Pons (tissue), 1 donor: Measurements from ENCODE around the gene OCIAD2.
"Not testable (repeated sequence)": the region's sequence is repeated elsewhere in the genome, so short reads cannot be mapped to it uniquely, and the experiment has no call there.

Source experiments
- DNase-seq: peaks from one replicate; pipeline ENCODE4 v3.0.0-alpha.2; 2016; ENCODE audit warnings: low spot score

The OCIAD2 gene, protein sequence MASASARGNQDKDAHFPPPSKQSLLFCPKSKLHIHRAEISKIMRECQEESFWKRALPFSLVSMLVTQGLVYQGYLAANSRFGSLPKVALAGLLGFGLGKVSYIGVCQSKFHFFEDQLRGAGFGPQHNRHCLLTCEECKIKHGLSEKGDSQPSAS

DNA sequence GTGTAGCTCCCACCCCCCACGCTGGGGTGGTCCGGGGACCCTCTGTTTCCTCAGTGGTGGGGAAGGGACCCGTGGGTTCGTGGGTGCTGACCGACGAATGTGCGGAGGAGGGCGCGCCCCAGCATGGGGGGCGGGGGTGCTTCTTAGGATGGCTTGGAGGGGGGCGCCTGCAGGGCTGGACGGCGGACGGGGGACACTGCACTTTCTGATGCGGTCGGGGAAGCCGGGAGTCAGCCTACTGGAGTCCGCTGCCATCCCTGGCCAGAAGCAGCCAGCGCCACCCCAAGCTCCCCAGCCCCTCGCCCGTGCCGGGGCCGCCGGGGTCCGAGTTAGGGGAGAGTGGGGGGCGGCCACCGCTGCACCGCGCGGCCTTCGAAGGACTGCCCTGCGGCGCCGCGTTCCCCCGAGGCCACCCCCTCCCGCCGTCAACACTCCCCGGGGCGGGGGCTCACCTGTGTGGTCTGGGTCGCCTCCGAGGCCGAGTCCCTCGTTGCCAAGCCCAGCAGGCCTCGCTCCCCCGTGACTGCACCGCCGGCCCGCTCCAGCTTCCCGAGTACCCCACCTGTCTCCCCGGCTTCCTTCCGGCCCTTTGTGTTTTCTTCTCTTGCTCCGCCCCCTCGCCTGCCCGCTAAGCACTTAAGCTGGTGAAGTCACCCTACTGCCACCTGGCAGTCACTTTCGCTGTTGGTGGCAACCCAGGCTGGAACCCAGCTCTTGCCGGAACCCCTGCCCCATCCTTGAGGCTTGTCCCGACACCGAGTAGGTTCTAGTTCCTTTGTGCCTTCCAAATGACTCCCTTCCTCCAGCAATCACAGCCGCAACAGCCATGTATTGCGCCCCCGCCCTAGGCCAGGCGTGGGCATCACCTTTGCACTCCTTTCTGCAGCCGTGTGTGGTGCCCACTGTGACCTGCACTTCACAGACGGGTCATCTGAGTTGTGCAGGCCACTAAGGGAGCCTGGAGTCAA, at the start of gene OCIAD2:
Gene OCIAD2, minus strand, starts transcription at position 569 of the 968 bp plus-strand sequence. CDS start 2,225 bp downstream, outside the sequence.
- DNase-seq = no peak

DNA sequence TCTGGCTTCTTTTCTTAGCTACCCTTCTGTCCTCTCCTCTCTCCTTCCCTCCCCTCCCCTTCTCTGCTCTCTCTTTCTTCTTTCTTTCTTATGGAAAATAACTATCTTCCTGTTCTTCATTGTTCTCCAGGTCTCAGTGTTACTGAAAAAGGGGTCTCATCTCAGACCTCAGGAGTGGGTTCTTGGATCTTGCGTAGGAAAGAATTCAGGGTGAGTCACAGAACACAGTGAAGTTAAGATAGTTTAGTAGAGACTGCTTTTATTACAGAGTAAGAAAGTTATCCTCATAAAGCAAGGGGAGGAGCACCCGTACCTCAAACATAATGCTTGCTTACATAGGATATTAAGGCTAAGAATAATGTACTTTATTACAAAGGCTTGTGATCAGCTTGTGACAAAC, 47.7 kb upstream of the OCIAD2 start:
- DNase-seq = no peak

DNA sequence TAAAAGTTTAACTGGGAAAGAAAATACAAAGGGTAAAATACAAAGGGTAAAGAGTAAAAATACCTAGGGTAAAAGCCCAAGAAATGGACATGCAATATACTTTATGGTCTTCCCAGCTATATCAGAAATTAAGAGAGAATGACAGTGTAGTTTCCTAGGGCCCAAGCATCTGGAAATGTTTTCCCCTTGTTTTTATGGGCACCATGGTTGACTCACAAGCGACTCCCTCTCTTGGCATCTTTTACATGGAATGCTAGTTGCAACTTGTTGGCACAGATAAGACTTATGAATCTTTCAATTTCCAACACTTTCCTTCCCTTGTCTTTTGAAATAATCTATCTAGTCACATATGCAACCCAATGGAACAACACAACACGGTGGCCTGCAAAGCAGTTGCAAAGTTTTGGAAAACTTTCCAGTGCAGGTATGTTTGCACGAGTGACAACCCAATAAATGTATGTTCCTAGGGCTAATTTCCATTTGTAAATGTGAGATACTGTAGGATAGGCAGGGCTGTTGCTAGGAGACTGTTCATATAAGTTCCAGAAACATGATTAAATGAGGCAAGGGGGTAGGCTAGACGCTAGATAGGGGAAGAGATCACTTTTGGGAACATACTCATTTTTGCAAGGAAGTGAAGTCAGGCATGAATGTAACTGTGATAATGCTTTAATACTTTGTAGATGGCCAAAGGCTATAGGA, 43.1 kb upstream of the OCIAD2 start:
- no peak for DNase-seq

DNA sequence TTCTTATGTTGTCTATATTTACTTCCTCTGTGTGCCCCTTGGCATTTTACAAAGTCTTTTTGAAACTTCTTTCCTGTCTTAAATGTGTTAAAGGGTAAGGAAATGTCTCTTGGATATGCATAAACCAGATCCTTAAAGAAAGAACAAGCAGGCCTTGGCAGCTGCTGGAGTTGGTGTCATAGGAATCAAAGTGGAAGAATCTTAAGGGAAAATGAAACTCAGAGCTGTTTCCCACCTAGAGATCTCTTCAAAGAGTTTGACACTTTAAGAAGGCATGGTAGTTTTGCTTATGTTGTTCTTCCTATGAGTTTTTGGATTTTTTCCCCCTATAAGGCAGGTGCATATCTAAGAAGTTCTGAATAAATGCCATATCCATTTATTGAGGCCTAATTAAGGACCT, 42.5 kb upstream of the OCIAD2 start:
- DNase-seq = no peak

DNA sequence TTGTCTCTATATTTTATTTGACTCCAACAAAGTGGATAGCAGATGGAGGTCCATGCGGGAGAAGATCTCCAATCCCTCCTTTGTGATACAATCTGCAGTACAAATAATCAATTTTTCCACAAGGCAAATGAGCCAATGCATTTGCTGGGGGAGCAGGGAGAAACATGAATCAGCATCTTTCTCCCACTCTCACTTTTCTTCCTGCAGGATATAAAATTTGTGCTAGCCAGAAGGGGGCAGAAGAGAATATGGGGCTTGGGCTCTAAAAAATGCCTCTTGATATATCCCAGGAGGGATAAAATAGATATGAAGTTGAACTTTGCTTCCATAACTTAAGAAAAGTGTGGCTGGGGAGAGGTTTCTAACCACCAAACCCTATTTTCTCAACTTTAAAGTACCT, 41.2 kb upstream of the OCIAD2 start:
- no peak for DNase-seq

DNA sequence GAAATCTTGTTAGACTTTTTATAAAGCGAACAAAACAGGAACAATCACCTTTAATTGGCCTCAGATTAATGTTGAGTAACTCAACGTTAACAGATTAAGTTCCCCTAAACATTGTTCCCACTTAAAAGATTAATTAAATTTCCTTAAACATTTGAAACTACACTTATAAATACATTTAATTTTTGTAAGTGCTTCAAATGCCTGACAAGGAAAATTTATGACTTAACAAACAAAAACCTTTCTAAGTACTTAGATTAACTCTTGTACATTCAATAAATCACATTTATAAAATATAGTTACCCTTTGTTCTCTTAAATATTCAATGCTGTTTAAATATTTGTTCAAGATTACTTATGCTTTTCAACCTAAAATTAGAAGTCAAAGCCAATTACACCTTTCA, 39.4 kb upstream of the OCIAD2 start:
- no peak for DNase-seq

DNA sequence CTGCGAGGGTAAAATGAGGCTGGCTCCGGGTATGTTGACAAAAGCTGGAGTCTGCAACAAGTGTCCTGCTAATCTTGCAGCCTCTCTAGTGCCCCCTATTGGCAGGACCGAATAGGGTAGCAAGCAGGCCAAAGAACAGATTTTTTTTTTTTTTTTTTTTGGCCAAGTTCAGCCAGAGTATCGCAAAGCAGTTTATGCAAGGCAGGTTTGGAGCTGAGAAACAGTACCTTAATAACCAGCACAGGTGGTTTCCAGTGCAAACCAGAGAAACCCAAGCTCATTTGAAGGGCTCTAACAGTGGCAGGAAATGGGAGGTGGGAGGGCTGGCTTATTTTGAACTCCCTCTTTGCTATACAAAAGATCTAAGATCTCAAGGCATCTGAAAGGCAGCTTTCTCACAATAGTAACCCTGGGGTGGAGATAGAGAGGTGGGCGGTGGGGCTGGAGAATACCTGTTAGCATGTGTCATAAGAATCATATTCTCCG, 38.2 kb upstream of the OCIAD2 start:
- DNase-seq = no peak

DNA sequence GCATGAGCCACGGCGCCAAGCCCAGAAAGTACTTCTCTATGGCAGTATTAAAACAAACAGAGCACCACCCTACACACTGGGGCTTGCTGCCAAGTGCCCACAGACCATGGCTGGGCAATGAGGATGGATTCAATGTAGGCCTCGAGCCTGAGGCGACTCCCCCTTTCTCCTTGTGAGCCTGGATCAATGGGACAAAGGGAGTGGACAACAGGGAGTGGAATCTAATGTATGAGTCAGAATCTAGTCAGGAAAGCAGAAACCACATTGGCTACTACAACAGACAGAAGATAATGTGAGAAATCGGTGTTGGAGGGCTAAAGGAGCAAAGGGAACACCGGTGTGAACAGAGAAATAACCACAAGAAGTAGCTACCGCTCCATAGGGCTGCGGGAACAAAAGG, 37.7 kb upstream of the OCIAD2 start:
- DNase-seq = no peak

DNA sequence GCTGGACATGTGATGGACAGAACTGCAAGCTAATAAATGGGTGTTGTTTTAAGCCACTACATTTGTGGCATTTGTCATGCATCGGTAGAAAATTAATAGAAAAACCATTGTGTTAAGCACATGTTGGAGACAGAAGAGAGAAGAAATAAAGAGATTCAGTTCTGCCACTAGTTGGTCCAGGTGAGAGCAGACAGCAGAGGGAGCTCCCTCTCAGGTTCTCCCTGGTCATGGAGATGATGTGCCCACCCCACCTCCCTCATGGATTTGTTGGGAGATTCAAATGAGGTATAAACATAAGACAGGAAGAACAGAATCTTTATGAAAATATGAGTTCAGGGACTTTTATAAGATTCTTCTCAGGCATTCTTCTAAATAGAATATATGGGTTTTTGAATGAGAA, 36.8 kb upstream of the OCIAD2 start:
- DNase-seq = no peak

DNA sequence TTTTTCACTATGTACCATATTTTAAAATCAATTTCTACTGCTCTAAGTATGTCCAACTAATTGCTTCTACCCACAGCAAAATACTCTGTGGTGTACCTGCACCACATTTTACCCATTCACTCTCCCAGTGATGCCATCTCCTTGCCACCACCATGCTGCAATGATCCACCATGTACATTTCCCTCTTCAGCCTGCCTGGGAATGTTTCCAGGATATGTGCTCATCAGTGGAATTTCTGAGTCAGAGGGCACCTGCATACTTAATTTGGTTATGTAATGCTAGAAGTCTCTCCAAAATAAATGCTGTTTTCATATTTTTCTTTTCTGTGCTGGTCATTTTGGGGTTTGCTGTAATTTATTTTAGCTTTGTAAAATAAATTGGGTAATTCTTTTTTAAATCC, 33.2 kb upstream of the OCIAD2 start:
- DNase-seq = no peak

DNA sequence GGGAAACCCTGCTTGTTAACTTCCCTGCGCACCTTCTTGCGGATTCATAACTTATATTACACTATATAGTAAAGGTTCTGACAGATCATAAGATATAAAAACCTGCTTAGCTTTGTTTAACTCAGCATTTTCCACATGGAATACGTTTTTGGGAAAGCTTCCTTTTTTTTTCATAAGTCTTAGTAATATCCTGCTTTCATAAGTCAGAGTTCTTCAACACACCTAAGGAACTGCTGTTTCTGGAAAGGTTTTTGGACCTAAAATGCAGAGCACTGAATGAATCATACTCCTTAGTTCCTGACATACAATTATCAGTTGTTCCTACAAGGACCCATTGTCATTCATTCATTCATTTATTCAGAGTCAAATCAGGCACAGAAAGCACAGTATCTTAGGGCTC, 32.3 kb upstream of the OCIAD2 start:
- no peak for DNase-seq

DNA sequence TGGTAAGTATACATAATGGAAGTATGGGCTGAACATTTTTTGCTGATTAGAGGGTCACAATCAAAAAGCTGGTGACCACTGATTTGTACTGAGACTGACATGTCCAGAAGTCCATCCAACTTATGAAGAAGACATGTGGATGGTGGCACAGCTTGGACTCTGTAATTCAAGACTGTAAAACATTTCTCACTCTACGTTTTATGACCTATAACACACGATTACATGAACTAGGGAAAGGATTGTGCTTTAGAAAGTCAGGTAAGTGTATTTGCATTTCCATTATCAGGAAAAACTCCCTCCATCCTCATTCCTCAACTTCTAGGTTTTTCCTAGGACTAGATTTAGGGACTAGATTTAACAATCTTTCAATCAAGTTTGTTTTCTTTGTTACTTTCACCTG, 30.5 kb upstream of the OCIAD2 start:
- no peak for DNase-seq

DNA sequence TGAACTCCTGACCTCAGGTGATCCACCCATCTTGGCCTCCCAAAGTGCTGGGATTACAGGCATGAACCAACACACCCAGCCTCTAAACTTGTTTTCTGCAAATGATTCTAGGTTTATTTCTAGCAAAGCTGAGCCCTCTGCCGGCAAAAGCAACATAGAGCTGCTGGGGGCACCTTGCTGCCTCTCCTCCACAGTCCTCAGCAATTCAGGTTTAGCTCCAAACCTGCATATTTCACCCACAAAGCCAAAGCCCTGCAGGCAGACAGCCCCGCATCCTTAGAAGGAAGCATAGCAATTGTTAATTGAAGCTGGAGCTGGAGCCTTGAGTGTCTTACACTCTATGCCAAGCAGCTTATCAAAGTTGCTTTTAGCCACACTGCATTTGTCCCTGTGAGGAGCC, 24.9 kb upstream of the OCIAD2 start:
- DNase-seq = no peak

DNA sequence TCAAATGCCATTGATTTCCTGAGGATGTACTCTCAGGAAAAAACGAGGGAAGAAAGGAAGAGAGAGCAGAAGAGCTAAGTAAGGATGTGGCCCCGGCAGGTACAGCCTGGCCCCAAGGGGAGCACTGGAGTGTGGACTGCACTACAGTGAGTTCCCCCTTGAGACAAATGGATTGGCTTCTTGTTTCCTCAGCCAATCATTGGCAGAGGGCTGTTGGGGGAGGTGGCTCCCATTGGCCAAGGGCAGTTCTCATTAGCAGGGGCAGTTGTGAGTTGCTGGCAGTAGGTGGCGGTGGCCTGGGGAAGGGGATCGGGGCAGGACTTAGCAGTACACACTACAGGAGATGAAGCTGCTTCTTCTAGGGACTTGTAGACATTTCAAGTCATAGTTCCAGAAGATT, 24.1 kb upstream of the OCIAD2 start:
- no peak for DNase-seq

DNA sequence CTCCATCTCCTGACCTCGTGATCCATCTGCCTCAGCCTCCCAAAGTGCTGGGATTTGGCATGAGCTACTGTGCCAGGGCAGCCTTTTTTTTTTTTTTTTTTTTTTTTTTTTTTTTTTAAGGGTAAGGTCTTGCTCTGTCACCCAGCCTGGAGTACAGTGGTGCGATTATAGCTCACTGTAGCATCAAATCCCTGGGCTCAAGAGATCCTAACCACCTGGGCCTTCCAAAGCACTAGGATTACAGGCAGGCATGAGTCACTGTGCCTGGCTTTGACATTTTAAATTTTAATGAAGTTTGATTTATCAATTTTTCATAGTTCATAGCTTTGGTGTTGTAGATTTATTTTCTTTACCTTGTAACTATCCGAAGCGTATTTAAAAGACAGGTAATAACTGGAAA, 17.8 kb upstream of the OCIAD2 start:
- no peak for DNase-seq

DNA sequence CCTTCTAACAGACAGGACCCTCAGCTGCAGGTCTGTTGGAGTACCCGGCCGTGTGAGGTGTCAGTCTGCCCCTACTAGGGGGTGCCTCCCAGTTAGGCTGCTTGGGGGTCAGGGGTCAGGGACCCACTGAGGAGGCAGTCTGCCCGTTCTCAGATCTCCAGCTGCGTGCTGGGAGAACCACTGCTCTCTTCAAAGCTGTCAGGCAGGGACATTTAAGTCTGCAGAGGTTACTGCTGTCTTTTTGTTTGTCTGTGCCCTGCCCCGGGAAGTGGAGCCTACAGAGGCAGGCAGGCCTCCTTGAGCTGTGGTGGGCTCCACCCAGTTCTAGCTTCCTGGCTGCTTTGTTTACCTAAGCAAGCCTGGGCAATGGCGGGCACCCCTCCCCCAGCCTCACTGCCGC, 16.5 kb upstream of the OCIAD2 start:
- not testable (repeated sequence) for DNase-seq

DNA sequence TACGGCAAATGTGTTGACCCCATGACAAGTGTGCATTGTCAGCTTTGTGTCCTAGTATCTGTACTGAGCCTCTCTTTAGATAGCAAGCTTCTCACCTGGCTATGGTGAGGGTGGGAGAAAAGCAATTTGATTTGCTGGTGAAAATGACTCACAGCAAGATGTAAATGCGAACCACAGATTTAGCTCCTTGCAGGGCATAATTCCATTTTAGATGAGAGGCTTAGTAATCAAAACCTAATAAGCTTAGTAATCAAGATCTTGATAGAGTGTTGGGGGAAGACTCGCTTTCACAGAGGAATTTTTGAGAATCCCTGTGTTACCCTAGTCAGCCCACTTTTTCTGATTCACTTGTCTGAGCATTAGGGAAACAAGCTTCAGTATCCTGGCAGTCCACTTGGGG, 7.7 kb upstream of the OCIAD2 start:
- DNase-seq = no peak

DNA sequence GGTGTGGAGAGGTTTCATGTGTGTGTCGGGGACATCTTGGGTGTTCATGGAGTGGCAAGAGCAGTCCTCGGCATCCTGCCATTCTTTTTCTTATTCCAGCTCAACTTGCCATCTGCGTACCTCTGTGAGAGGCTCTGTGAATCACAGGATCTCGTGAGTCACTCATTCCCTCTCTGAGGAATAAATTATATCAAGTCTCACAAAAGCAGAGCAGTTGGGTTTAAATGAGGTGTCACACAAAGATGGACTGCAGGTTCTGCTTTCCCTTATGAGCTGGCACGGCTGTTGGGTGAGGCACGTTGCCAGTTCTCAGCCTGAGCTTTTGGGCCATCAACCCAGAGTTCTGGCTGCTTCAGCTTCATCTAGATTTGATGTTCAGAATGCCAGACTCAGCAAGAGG, 6.8 kb upstream of the OCIAD2 start:
- peak; percentile 34 for DNase-seq

DNA sequence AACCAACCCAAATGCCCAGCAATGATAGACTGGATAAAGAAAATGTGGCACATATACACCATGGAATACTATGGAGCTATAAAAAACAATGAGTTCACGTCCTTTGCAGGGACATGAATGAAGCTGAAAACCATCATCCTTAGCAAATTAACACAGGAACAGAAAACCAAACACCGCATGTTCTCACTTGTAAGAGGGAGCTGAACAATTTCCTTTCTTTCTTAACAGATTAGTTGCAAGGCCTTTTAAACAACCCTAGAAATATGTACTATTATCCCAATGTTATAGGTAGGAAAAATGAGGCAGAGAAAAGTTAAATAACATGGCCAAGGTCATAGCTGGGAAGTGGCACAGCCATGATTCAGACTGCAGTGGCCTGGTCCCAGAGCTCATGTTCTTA, 5.8 kb upstream of the OCIAD2 start:
- DNase-seq = no peak

DNA sequence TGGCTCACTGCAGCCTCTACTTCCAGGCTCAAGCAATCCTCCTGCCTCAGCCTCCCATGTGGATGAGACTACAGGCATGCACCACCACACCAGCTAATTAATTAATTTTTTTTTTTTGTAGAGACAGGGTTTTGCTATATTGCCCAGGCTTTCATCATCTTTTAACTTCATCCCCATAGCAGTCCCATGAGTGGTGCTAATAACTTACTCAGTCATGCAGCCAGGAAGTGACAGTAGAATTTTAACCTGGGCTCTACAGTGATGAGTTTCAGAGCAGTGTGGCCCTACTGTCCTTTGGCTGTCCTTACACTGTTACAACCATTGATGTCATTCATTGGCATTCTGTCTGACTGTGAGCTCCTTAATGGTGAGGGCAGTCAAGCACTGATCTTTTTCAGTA, 3.9 kb upstream of the OCIAD2 start:
- no peak for DNase-seq

DNA sequence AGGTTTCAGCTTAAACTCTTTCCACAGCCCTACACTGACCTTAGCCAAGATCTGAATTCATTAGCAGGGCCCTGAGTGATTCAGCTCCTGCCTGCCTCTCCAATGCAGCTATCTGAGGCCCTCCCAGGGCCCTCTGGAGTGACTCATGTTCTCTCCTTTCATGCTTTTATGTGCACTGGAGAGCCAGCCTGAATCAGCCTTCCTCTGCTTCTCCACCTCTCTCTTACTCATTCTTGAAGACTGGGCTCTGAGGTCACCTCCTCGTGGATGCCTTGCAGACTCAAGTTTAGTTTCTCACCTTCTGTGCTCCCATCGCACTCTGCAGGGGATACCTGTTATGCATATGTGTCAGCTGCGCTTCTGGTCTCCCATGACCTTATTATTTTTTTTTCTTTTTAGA, 3.1 kb upstream of the OCIAD2 start:
- DNase-seq = no peak

DNA sequence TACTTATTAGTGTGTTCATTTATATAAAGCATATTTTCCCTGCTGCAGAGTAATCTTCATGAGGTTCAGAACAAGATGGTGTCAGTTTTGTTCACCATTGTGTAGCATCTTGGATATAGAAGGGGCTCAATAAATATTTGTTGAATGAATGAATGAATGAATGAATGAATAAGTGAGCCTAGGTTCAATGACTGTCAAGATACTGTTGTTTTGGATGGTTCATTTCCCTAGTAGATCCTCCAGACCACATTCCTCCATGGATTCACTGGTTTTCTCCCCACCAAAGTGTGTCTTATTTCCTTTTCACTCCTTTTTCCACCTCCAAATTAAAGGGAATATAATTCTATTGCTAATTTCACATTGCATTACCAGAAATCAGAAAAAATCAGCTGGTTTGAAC, 2.1 kb upstream of the OCIAD2 start:
- DNase-seq = no peak
